Measurements from ENCODE around the gene BPGM.

Gene BPGM

DNA sequence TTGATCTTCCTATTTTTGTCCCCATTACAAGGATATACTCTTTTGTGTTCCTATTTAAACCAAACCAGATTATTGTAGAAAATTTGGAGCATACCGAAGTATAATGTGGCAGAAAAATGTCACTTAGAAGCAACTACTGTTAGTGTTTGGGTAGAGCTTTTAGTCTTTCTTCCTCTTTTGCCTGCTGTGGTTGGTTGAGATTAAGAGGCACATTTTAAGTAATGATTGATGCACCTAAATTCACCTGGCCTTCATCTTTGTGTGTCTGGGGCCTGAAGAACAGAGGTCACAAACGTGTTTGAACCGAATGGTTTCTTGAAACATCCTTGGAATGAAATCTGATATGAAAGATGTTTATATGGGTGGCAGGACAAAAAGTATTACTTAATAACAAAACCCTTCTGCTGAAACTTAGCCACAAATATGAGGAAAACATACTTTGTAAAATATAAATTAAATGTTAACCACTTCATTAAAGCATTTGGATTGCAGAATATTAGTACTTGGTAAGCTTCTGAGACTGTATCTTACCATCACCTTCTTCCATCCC lies 2.6 kb downstream of the BPGM start:
- no peaks in the 10 kb centered on the region for H3K9me3 ChIP-seq (ENCODE audit: control insufficient read depth, insufficient read depth, low read length)
- H4K20me1 ChIP-seq (ENCODE audit: control insufficient read depth, insufficient read depth, low read depth, low read length) = no peaks in the 10 kb centered on the region
- peaks cover 58% of the 10 kb centered on the region for H3K4me1 ChIP-seq (ENCODE audit: control insufficient read depth, low read length)
- no peaks in the 10 kb centered on the region for H3K27me3 ChIP-seq (ENCODE audit: control insufficient read depth, low read length)
- peak overlapping the region; percentile 72 for H3K4me2 ChIP-seq (ENCODE audit: low read length)
- peak overlapping the region; percentile 79 for H3K27ac ChIP-seq (ENCODE audit: low read depth, low read length)
- H3K4me3 ChIP-seq (ENCODE audit: low read length) = peak overlapping the region; percentile 76
- H3K36me3 ChIP-seq (ENCODE audit: control insufficient read depth, low read length) = peaks cover 6% of the 10 kb centered on the region
- peaks cover 20% of the 10 kb centered on the region for H3F3A ChIP-seq (ENCODE audit: control insufficient read depth, insufficient read depth)
- TF ChIP-seq, protein P1, sequence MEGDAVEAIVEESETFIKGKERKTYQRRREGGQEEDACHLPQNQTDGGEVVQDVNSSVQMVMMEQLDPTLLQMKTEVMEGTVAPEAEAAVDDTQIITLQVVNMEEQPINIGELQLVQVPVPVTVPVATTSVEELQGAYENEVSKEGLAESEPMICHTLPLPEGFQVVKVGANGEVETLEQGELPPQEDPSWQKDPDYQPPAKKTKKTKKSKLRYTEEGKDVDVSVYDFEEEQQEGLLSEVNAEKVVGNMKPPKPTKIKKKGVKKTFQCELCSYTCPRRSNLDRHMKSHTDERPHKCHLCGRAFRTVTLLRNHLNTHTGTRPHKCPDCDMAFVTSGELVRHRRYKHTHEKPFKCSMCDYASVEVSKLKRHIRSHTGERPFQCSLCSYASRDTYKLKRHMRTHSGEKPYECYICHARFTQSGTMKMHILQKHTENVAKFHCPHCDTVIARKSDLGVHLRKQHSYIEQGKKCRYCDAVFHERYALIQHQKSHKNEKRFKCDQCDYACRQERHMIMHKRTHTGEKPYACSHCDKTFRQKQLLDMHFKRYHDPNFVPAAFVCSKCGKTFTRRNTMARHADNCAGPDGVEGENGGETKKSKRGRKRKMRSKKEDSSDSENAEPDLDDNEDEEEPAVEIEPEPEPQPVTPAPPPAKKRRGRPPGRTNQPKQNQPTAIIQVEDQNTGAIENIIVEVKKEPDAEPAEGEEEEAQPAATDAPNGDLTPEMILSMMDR (IDR thresholded peaks at IDR 0.05; ENCODE audit: low read depth, low read length, poor library complexity, severe bottlenecking) = no peak
- TF ChIP-seq EZH2phosphoT487 (IDR thresholded peaks at IDR 0.05; ENCODE audit: borderline replicate concordance, low read length) = no peak
- H3K9me2 ChIP-seq (replicated peaks; ENCODE audit: control insufficient read depth, low read length) = no peaks in the 10 kb centered on the region
- H3K79me2 ChIP-seq (ENCODE audit: control insufficient read depth, low read length) = peaks cover 60% of the 10 kb centered on the region

DNA sequence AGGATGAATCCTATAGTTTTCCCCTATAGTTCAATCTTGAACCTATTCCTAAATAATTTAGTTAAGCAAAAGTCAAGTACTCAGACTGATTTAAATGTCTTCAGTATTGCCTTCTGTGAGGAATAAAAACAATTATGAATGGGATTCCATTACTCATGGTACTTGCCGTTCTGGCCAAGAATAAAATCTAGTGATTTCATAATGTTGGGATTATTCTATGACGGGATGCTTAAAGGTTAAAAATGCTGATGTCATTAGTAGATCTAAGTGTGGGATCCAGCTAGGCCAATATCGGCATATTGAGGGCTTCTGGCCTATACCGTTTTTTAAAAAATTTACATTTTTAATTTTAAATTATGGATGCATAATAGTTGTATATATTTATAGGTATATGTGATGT lies 5.3 kb downstream of the BPGM start:
- no peaks in the 10 kb centered on the region for H3K27me3 ChIP-seq (ENCODE audit: control insufficient read depth, low read length)
- H3K79me2 ChIP-seq (ENCODE audit: control insufficient read depth, low read length) = peaks cover 66% of the 10 kb centered on the region
- no peak for TF ChIP-seq EZH2phosphoT487 (IDR thresholded peaks at IDR 0.05; ENCODE audit: borderline replicate concordance, low read length)
- TF ChIP-seq, protein P1 (IDR thresholded peaks at IDR 0.05; ENCODE audit: low read depth, low read length, poor library complexity, severe bottlenecking) = no peak
- H3K9me3 ChIP-seq (ENCODE audit: control insufficient read depth, insufficient read depth, low read length) = peaks cover 7% of the 10 kb centered on the region; the same call in 1 of the 2 replicates
- H3K36me3 ChIP-seq (ENCODE audit: control insufficient read depth, low read length) = peaks cover 20% of the 10 kb centered on the region
- no peaks in the 10 kb centered on the region for H4K20me1 ChIP-seq (ENCODE audit: control insufficient read depth, insufficient read depth, low read depth, low read length)
- no peaks in the 10 kb centered on the region for H3K9me2 ChIP-seq (replicated peaks; ENCODE audit: control insufficient read depth, low read length)
- H3K4me3 ChIP-seq (ENCODE audit: low read length) = no peak overlapping the region
- H3F3A ChIP-seq (ENCODE audit: control insufficient read depth, insufficient read depth) = peaks cover 18% of the 10 kb centered on the region
- H3K27ac ChIP-seq (ENCODE audit: low read depth, low read length) = no peak overlapping the region
- peaks cover 48% of the 10 kb centered on the region for H3K4me1 ChIP-seq (ENCODE audit: control insufficient read depth, low read length)
- H3K4me2 ChIP-seq (ENCODE audit: low read length) = peak overlapping the region; percentile 72; the same call in 1 of the 2 replicates

DNA sequence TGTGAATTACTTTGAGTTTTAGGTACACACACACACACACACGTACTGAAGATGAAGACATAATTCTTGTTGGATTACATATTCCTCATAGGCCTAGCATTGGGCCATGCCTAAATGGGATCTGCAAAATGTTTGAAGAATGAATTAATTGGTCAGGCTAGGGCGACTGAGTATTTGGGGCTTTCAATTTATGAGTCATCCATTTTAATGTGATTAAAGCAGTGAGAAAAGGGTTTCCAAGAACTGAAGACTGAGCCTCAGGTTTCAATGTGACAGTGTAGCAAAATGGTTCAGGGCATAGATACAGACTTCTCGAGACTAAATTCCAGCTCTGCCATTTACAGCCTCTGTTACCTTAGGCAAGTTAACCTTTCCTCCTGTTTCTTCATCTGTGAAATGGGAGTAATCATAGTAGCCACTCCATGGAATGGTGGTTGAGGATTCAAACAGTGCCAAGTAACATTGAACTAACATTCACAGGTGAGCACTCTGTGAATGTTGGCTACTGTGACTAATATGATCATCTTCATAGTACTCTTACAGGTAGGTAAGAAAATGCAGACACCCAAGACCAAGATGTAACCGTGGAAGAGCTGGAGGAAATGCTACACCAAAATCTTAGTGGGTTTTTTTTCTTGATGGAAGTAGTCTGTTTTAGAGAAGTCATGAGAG lies 7.6 kb downstream of the BPGM start:
- peaks cover 20% of the 10 kb centered on the region for H3K36me3 ChIP-seq (ENCODE audit: control insufficient read depth, low read length)
- no peak overlapping the region for H3K27ac ChIP-seq (ENCODE audit: low read depth, low read length)
- no peak overlapping the region for H3K4me3 ChIP-seq (ENCODE audit: low read length)
- H3K4me2 ChIP-seq (ENCODE audit: low read length) = no peak overlapping the region
- H4K20me1 ChIP-seq (ENCODE audit: control insufficient read depth, insufficient read depth, low read depth, low read length) = no peaks in the 10 kb centered on the region
- peaks cover 80% of the 10 kb centered on the region for H3K79me2 ChIP-seq (ENCODE audit: control insufficient read depth, low read length)
- H3F3A ChIP-seq (ENCODE audit: control insufficient read depth, insufficient read depth) = peaks cover 2% of the 10 kb centered on the region
- peaks cover 7% of the 10 kb centered on the region; the same call in 1 of the 2 replicates for H3K9me3 ChIP-seq (ENCODE audit: control insufficient read depth, insufficient read depth, low read length)
- no peaks in the 10 kb centered on the region for H3K27me3 ChIP-seq (ENCODE audit: control insufficient read depth, low read length)
- peaks cover 36% of the 10 kb centered on the region for H3K4me1 ChIP-seq (ENCODE audit: control insufficient read depth, low read length)
- H3K9me2 ChIP-seq (replicated peaks; ENCODE audit: control insufficient read depth, low read length) = no peaks in the 10 kb centered on the region
- TF ChIP-seq EZH2phosphoT487 (IDR thresholded peaks at IDR 0.05; ENCODE audit: borderline replicate concordance, low read length) = no peak
- TF ChIP-seq, protein P1 (IDR thresholded peaks at IDR 0.05; ENCODE audit: low read depth, low read length, poor library complexity, severe bottlenecking) = no peak
